ENCODE measurements around the gene IL1F10. TPM values are rescaled to one million over a fixed set of nuclear protein-coding genes. Genes with fewer than 3 reads are reported as not detected.
A peak's percentile ranks its signal among the peaks of the same experiment; 100 is the strongest.
"Not testable (repeated sequence)": the region's sequence is repeated elsewhere in the genome, so short reads cannot be mapped to it uniquely, and the experiment has no call there.

IL1F10 gene
- total RNA-seq, 1 experiment from 2014 or later, result not detected

- DNase-seq (ENCODE audit: low spot score), result no peak
These were observed 13.9 kb downstream of the IL1F10 start for GRCh38 chr2:113081488-113082210.

GRCh38 chr2:113083296-113083695 is 15.5 kb downstream of the IL1F10 start:
- no peak for DNase-seq (ENCODE audit: low spot score)

GRCh38 chr2:113084249-113085000 is 16.7 kb downstream of the IL1F10 start:
- DNase-seq (ENCODE audit: low spot score), result no peak

- DNase-seq (ENCODE audit: low spot score), result no peak
These were observed 17.8 kb downstream of the IL1F10 start for GRCh38 chr2:113085542-113085941.

GRCh38 chr2:113088213-113088992 is 20.6 kb downstream of the IL1F10 start:
- no peak for DNase-seq (ENCODE audit: low spot score)

GRCh38 chr2:113089916-113090315 is 22.1 kb downstream of the IL1F10 start:
- DNase-seq (ENCODE audit: low spot score), result no peak

GRCh38 chr2:113091231-113091896 is 23.6 kb downstream of the IL1F10 start:
- DNase-seq (ENCODE audit: low spot score), result no peak

GRCh38 chr2:113092864-113093612 is 25.3 kb downstream of the IL1F10 start:
- DNase-seq (ENCODE audit: low spot score), result no peak

- no peak for DNase-seq (ENCODE audit: low spot score)
These were observed 25.8 kb downstream of the IL1F10 start for GRCh38 chr2:113093613-113093977.

GRCh38 chr2:113096306-113096705 is 28.5 kb downstream of the IL1F10 start:
- DNase-seq (ENCODE audit: low spot score), result not testable (repeated sequence)

- not testable (repeated sequence) for DNase-seq (ENCODE audit: low spot score)
These were observed 29.3 kb downstream of the IL1F10 start for GRCh38 chr2:113096842-113097618.

- no peak for DNase-seq (ENCODE audit: low spot score)
These were observed 30.3 kb downstream of the IL1F10 start for GRCh38 chr2:113098041-113098440.

- no peak for DNase-seq (ENCODE audit: low spot score)
These were observed 30.8 kb downstream of the IL1F10 start for GRCh38 chr2:113098532-113098931.

GRCh38 chr2:113102133-113102532 is 34.4 kb downstream of the IL1F10 start:
- no peak for DNase-seq (ENCODE audit: low spot score)

GRCh38 chr2:113103277-113103676 is 35.5 kb downstream of the IL1F10 start:
- no peak for DNase-seq (ENCODE audit: low spot score)

- no peak for DNase-seq (ENCODE audit: low spot score)
These were observed 36.4 kb downstream of the IL1F10 start for GRCh38 chr2:113104054-113104611.

GRCh38 chr2:113105047-113105785 is 37.4 kb downstream of the IL1F10 start:
- DNase-seq (ENCODE audit: low spot score), result peak; percentile 20

- no peak for DNase-seq (ENCODE audit: low spot score)
These were observed 43.4 kb downstream of the IL1F10 start for GRCh38 chr2:113111121-113111520.

- no peak for DNase-seq (ENCODE audit: low spot score)
These were observed 44.1 kb downstream of the IL1F10 start for GRCh38 chr2:113111823-113112287.

All from H4 (cell line).